SIG-M5 treated with dmso at 0.1 percent for 504 hours (cell line): Measurements from ENCODE around the gene TRA2B.

Source experiments
- DNase-seq: peaks from one replicate; lab custom pipeline; 2025; ENCODE audit not compliant: unreplicated experiment; lab: John Stamatoyannopoulos, UW

Gene TRA2B

GRCh38 chr3:185954366-185954723 lies 16.5 kb upstream of the TRA2B start:
- no peak for DNase-seq

- DNase-seq = no peak
These were observed 12.9 kb upstream of the TRA2B start for GRCh38 chr3:185950728-185951127.

DNA sequence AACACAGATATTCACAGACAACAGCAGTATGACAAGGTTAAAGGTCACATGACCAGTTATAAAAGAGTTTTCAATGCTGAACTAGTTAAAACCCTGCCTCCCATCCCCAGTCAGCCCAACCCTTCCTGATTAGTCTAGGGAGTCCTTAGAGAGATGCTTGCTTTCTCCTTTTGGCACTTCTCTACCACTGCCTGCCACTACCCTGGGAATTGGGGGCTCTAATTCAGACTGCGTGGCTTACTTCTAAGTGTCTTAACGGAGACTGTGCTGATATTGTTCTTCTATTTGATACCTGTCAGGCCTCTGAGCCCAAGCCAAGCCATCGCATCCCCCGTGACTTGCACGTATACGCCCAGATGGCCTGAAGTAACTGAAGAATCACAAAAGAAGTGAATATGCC lies 11.7 kb upstream of the TRA2B start:
- DNase-seq = no peak

DNA sequence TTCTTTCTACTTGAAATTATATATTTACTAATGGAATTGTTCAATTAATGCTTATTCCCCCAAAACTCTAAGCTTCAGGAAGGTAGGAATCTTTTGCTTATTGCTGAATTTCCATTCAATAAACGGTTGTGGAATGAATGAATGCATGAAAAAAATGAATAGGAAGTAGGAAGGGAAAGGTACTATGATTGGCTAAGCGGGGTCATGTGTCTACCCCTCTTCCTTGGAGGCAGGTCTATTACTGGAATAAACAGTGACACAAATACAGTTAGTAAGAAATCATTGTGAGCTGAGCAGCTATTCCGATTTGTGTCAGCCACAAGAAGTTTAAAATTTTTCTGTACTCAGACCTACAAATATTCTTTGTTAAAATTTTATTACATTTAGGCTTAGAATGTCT lies 10.5 kb upstream of the TRA2B start:
- no peak for DNase-seq

- DNase-seq = no peak
These were observed 5.9 kb upstream of the TRA2B start for GRCh38 chr3:185943760-185944106.

DNA sequence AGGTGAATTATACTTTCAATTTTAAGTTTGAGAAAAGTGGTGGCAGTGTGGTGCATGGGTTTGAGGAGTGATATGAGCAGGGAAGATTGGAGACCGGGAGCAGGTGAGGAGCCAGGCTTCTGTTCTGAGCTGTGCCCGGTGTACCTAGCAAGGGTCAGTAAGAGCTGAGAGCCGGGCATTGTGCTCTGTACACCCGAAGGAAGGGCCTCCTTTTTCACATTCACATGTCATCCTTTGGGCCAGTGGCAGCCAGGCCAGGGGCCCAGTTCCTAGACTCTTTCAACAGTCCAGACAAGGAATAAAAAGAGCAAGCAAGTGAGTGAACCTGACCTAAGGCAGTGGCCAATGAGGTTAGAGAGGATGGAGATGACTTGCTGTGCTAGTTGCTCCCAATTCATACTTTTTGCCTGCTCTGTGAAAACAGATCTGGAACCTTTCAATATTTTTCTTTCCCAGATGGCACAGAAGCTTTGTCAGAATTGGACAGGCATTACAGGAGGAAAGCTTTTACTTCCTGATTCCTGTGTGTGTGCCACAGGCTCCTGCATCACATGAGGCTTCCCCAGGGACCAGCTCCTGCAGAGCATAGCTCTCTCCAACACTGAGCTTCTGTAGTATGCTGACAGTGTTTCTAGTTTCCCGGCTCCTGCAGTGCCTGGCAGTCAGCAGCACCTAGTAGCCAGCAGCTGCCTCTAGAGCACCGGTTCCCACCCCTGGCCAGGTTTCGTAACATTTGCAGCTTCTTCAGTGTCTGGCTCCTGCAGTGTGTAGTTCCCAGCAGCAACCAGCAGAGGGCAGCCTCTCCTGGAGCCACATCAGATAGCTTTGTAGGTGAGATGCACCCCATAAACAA lies 5.3 kb upstream of the TRA2B start:
- DNase-seq = peak; percentile 92

DNA sequence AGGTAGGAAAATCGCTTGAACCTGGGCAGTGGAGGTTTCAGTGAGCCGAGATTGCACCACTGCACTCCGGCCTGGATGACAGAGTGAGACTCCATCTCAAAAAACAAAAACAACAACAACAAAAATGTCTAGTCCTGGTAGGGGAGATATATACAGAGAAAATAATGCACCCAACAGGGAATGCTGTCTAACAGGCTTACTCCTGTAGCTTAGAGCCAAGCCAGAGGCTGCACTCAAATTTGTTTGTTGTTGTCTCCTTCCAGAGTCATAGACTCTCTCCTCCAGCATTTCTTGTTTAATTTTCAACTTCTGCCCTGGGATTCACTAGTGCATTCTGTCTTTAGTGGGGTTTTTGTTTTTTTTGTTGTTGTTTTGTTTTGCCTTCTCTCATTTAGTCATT lies 4.6 kb upstream of the TRA2B start:
- no peak for DNase-seq

GRCh38 chr3:185940951-185941350 lies 3.1 kb upstream of the TRA2B start:
- no peak for DNase-seq

DNA sequence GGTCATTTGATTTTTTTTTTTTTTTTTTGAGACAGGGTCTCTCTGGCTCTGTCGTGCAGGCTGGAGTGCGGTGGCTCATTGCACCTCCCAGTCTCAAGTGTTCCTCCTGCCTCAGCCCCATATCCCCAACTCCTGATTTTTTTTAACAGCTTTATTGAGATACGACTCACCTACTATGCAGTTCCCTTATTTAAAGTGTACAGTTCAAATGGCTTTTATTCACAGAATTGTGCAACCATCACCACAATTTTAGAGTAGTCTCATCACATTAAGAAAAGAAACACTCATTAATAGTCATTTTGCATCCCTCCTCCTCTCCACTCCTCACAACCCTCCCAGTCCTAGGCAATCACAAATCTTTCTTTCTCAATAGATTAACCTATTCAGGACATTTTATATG lies 1.9 kb upstream of the TRA2B start:
- DNase-seq = peak; percentile 36

GRCh38 chr3:185936814-185937688 lies 763 bp downstream of the TRA2B start:
- DNase-seq = peak; percentile 78

DNA sequence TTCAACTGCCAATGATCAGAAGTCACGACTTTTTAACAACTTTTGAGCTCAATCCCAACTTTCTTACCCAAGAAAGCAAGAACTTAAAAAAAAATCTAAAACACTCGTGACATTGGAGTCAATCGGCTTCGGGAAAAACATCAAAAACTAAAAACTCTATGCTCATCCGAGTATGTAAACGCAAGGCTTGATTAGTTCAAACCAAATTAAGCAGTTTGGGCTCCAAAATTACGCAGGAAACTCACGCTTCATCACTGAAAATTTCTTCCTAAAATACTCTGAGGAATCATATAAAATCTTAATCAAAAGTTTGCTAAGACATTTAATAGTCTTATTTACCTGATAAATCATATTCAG lies 1.6 kb downstream of the TRA2B start:
- DNase-seq = no peak

GRCh38 chr3:185935465-185936272 lies 2.1 kb downstream of the TRA2B start:
- no peak for DNase-seq

- DNase-seq = no peak
These were observed 2.9 kb downstream of the TRA2B start for GRCh38 chr3:185934767-185935464.

DNA sequence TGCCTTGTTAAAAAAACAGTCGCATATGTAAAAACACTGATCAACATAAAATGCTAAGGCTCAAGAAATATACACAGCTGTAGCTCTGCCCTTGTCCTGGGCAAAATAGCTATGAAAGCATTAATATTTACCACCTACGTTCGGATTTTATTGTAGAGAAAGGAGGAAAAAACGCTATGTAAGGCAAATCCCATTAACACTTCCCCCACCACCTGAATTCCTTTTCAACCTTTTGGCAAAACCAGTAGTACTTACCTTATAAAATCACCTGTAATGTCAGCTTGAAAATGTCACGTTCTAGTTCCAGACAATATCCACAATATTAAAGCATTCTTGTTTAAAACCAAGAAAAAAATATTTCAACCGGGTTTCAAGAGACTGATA lies 3.6 kb downstream of the TRA2B start:
- no peak for DNase-seq

DNA sequence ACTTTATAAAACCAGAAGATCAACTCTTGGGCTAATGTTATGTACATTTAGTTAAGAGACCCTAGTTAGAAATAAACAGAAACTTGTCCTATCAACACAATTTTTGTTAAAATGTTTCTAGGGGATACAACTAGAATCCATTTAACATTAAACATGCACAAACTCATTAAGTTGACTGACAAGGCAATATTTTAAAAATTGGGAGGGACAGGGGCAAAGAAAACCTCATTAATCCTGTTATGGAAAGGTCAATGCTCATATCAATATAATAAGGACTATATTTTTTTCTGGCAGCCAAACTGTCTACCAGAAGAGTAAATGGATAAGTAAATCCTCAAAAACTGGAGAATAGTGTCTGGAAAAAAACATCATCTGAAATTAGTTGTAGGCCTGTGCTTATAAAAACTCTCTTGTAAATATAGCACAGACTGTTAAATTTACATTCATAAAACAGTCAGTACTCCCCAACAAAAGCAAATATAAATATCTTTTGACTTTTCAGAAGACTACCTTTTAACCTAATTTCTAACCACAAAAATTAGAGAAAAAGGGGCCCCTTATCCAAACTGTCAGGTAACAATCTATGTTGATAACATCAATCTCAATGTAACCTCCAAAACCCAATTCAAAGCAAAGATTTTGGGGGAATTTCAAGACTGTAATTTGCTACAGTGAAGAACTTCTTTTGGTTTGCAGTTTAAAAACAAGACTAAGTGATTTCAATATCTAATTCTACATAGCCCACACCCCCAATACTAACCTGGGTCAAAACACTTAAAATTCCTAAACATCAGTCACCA lies 4.2 kb downstream of the TRA2B start:
- DNase-seq = no peak

DNA sequence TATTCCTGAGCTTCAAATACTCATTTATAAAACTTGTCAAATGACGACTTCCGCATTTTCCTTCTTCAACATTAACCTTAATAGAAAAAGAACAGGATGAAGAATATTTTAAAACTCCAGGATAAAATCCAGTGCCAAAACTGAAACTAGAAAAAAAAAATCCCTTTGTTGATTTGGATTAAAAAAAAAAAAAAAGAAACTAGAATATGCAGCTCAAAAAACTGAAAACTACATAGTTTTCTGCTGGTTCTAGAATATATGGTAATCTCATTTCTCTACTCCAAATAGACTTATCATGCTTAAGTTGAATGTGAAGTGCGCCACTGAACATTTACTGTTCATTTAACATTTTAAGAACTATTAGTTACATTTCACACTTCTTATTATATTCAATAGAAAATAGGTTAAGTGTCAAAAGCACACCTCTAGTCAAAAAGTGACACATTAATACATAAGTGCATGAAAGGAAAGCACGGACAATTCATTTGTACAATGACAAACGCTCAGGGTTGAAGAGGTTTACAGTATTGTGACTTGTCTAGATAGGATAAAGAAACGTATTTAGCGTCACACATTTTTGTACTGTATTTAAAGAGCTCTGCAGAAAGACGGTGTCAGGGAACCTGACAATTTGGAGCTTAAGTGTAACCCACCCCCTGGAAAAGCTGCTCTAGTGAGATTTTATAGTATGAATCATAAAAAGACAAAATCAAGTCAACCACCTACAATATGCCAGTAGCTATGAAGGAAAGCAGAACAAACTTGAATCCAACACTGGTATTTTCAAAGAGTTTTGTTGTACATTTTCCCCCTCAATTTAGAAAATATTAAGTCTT lies 5.8 kb downstream of the TRA2B start:
- DNase-seq = no peak

- DNase-seq = no peak
These were observed 7.3 kb downstream of the TRA2B start for GRCh38 chr3:185930393-185931107.
